ENCODE results near the gene VWA1.
"Not testable (repeated sequence)": the region's sequence is repeated elsewhere in the genome, so short reads cannot be mapped to it uniquely, and the experiment has no call there.

The VWA1 gene

DNA sequence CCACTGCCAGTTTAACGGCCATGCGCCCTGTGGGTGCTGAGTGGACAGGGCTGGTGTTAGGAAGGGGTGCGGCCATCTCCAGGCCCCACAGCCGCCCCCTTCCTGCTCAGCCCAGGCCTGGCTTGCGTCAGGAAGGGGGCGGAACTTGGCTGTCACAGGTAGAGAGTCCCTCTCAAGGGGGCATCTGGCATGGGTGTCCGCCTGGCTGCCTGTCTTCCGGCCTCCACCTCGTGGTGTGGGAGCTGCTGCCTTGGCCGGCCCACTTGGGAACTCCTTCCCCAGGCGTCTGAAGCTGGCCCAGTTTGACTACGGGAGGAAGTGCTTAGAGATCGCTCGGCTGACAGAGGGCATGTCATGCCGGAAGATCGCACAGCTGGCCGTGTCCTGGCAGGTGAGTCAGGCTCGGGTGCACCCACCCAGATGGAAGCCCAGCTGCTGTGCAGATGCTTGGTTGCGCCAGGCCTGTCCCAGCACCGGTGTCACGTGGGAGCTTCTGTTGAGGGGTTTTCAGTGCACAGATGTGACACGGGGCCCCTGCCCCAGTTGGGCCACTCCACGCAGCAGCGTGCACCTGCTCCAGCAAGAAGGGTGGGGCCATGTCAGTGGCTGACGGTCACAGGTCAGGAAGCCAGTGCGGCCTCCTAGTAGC, 27.0 kb downstream of the VWA1 start (continued):
- TF ChIP-seq, protein P1, sequence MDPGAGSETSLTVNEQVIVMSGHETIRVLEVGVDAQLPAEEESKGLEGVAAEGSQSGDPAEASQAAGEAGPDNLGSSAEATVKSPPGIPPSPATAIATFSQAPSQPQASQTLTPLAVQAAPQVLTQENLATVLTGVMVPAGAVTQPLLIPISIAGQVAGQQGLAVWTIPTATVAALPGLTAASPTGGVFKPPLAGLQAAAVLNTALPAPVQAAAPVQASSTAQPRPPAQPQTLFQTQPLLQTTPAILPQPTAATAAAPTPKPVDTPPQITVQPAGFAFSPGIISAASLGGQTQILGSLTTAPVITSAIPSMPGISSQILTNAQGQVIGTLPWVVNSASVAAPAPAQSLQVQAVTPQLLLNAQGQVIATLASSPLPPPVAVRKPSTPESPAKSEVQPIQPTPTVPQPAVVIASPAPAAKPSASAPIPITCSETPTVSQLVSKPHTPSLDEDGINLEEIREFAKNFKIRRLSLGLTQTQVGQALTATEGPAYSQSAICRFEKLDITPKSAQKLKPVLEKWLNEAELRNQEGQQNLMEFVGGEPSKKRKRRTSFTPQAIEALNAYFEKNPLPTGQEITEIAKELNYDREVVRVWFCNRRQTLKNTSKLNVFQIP (CRISPR knock-in tag; IDR thresholded peaks at IDR 0.05; ENCODE audit: borderline replicate concordance, low read depth): no peak
- TF ChIP-seq GLIS3 (CRISPR knock-in tag; IDR thresholded peaks at IDR 0.05) (no peak), CSDC2 (CRISPR knock-in tag; IDR thresholded peaks at IDR 0.05) (no peak), BACH2 (CRISPR knock-in tag; IDR thresholded peaks at IDR 0.05; ENCODE audit: borderline replicate concordance) (no peak), ZNF70 (CRISPR knock-in tag; IDR thresholded peaks at IDR 0.05) (no peak), ZC3H10 (CRISPR knock-in tag; IDR thresholded peaks at IDR 0.05) (no peak), ARNTL (CRISPR knock-in tag; IDR thresholded peaks at IDR 0.05; ENCODE audit: borderline replicate concordance, low read depth) (no peak), ZNF8 (CRISPR knock-in tag; IDR thresholded peaks at IDR 0.05) (no peak), SNAI2 (CRISPR knock-in tag; IDR thresholded peaks at IDR 0.05) (no peak), TOX (CRISPR knock-in tag; IDR thresholded peaks at IDR 0.05; ENCODE audit: borderline replicate concordance) (no peak), TCF4 (CRISPR knock-in tag; IDR thresholded peaks at IDR 0.05; ENCODE audit: borderline replicate concordance) (no peak), ISL1 (CRISPR knock-in tag; IDR thresholded peaks at IDR 0.05) (no peak)
- TF ChIP-seq, protein P2, sequence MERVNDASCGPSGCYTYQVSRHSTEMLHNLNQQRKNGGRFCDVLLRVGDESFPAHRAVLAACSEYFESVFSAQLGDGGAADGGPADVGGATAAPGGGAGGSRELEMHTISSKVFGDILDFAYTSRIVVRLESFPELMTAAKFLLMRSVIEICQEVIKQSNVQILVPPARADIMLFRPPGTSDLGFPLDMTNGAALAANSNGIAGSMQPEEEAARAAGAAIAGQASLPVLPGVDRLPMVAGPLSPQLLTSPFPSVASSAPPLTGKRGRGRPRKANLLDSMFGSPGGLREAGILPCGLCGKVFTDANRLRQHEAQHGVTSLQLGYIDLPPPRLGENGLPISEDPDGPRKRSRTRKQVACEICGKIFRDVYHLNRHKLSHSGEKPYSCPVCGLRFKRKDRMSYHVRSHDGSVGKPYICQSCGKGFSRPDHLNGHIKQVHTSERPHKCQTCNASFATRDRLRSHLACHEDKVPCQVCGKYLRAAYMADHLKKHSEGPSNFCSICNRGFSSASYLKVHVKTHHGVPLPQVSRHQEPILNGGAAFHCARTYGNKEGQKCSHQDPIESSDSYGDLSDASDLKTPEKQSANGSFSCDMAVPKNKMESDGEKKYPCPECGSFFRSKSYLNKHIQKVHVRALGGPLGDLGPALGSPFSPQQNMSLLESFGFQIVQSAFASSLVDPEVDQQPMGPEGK (CRISPR knock-in tag; IDR thresholded peaks at IDR 0.05; ENCODE audit: borderline replicate concordance): no peak
- TF ChIP-seq, protein P3, sequence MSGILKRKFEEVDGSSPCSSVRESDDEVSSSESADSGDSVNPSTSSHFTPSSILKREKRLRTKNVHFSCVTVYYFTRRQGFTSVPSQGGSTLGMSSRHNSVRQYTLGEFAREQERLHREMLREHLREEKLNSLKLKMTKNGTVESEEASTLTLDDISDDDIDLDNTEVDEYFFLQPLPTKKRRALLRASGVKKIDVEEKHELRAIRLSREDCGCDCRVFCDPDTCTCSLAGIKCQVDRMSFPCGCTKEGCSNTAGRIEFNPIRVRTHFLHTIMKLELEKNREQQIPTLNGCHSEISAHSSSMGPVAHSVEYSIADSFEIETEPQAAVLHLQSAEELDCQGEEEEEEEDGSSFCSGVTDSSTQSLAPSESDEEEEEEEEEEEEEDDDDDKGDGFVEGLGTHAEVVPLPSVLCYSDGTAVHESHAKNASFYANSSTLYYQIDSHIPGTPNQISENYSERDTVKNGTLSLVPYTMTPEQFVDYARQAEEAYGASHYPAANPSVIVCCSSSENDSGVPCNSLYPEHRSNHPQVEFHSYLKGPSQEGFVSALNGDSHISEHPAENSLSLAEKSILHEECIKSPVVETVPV (CRISPR knock-in tag; IDR thresholded peaks at IDR 0.05): no peak

DNA sequence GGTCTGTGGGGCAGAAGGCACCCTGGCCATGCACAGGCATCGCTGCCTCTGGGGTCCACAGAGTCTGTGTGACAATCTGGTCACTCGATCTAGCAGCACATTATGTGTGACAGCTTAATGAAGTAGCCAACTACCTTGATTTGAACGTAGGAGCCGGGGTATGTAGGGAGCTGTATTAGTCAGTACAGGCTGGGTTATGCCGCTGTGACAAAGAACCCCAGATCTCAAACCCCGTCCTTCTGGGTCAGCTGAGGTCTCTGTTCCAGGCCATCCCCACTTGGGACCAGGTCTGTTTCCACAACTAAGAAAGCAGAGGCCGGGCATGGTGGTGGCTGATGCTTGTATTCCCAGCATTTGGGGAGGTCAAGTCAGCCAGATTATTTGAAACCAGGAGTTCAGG, 27.8 kb downstream of the VWA1 start:
- TF ChIP-seq ZC3H10 (CRISPR knock-in tag; IDR thresholded peaks at IDR 0.05) (no peak), ZNF70 (CRISPR knock-in tag; IDR thresholded peaks at IDR 0.05) (no peak), ZNF565 (CRISPR knock-in tag; conservative IDR thresholded peaks at IDR 0.05; ENCODE audit: low read depth) (no peak), ESRRG (CRISPR knock-in tag; IDR thresholded peaks at IDR 0.05) (no peak), ARNTL (CRISPR knock-in tag; IDR thresholded peaks at IDR 0.05; ENCODE audit: borderline replicate concordance, low read depth) (no peak), TCF4 (CRISPR knock-in tag; IDR thresholded peaks at IDR 0.05; ENCODE audit: borderline replicate concordance) (no peak), BACH2 (CRISPR knock-in tag; IDR thresholded peaks at IDR 0.05; ENCODE audit: borderline replicate concordance) (no peak), ZFP3 (CRISPR knock-in tag; IDR thresholded peaks at IDR 0.05) (no peak), TOX (CRISPR knock-in tag; IDR thresholded peaks at IDR 0.05; ENCODE audit: borderline replicate concordance) (no peak), CSDC2 (CRISPR knock-in tag; IDR thresholded peaks at IDR 0.05) (no peak), GLIS3 (CRISPR knock-in tag; IDR thresholded peaks at IDR 0.05) (no peak), ISL1 (CRISPR knock-in tag; IDR thresholded peaks at IDR 0.05) (no peak), RARB (CRISPR knock-in tag; IDR thresholded peaks at IDR 0.05) (no peak)
- TF ChIP-seq, protein P1 (CRISPR knock-in tag; IDR thresholded peaks at IDR 0.05; ENCODE audit: borderline replicate concordance, low read depth): no peak
- TF ChIP-seq, protein P4, sequence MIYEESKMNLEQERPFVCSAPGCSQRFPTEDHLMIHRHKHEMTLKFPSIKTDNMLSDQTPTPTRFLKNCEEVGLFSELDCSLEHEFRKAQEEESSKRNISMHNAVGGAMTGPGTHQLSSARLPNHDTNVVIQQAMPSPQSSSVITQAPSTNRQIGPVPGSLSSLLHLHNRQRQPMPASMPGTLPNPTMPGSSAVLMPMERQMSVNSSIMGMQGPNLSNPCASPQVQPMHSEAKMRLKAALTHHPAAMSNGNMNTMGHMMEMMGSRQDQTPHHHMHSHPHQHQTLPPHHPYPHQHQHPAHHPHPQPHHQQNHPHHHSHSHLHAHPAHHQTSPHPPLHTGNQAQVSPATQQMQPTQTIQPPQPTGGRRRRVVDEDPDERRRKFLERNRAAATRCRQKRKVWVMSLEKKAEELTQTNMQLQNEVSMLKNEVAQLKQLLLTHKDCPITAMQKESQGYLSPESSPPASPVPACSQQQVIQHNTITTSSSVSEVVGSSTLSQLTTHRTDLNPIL (CRISPR knock-in tag; IDR thresholded peaks at IDR 0.05; ENCODE audit: low read depth): no peak
- no peak for ATAC-seq

DNA sequence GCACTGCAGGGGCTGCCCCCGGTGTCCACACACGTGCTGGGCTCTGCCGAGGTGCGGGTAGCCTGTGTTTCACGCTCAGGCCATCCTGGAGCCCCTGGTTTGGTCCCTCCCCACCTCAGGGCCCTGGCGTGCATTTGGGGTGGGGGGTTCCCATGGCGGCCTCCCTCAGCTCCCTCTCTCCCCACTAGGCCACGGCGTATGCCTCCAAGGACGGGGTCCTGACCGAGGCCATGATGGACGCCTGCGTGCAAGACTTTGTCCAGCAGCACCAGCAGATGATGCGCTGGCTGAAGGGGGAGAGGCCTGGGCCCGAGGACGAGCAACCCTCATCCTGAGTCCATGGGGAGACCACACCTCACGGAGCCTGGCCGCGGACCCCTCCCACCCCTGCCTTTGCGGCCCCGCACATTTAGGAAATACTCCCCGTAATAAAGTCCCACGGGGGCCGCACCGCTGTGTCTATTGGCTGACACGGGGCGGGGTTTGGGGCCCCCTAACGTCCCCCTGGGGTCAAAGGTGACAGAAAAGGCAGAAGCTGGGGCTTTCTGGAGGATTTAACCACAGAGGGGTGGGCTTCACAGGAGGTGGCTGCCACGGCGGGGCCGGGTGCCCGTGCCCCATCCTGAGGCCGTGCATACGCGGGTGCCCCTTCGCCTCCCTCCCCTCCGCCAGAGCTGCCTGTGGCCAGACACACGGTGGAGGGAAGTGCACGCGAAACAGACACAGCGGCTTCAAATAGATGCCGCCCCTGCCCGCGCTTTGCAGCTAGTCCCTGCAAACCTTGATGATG, 32.9 kb downstream of the VWA1 start:
- not testable (repeated sequence) for ATAC-seq
